HL-60 (cell line): ENCODE results near the gene ST7.

Experiments used
- CTCF ChIP-seq: IDR thresholded peaks from one replicate; pipeline ENCODE4 v1.5.1; 2011; ENCODE audit warnings: low read length, control low read depth, inconsistent platforms; ENCODE audit not compliant: insufficient read depth
- POLR2AphosphoS5 ChIP-seq: IDR thresholded peaks from 2 replicates; pipeline ENCODE4 v1.6.1; 2012; ENCODE audit warnings: low read depth

GRCh38 chr7:117019287-117019686 is 66.0 kb downstream of the ST7 start:
- no peak for TF ChIP-seq CTCF
- no peak for TF ChIP-seq POLR2AphosphoS5
